Stimulated activated CD4-positive, alpha-beta T cell treated with anti-CD3 and anti-CD28 coated beads, Interleukin-1b, Interleukin-23, amount 100 ng/mL, for 1 hour (primary cell): Measurements from ENCODE around the gene ALOXE3.

Source experiments
- DNase-seq, 2 donors: peaks; one replicate each; pipeline ENCODE4 v3.0.0-alpha.2; 2020; ENCODE audit warnings: low read depth in 2 of 2

The ALOXE3 gene

GRCh38 chr17:8142158-8142886 is 24.0 kb upstream of the ALOXE3 start:
- DNase-seq = no peak

- DNase-seq = no peak
Observed at GRCh38 chr17:8141741-8142140, 23.4 kb upstream of the ALOXE3 start.

GRCh38 chr17:8141045-8141444 is 22.7 kb upstream of the ALOXE3 start:
- DNase-seq = no peak

- no peak for DNase-seq
Observed at GRCh38 chr17:8140065-8141029, 22.0 kb upstream of the ALOXE3 start.

- DNase-seq = peak; percentile 87 to 96
Observed at GRCh38 chr17:8138672-8139371, 20.5 kb upstream of the ALOXE3 start.

- DNase-seq = no peak
Observed at GRCh38 chr17:8138374-8138671, 20.0 kb upstream of the ALOXE3 start.

- no peak for DNase-seq
Observed at GRCh38 chr17:8137645-8138373, 19.5 kb upstream of the ALOXE3 start.

- no peak for DNase-seq
Observed at GRCh38 chr17:8133941-8134340, 15.6 kb upstream of the ALOXE3 start.

- DNase-seq = no peak
Observed at GRCh38 chr17:8133399-8133798, 15.1 kb upstream of the ALOXE3 start.

GRCh38 chr17:8131844-8132441 is 13.6 kb upstream of the ALOXE3 start:
- no peak for DNase-seq

- no peak for DNase-seq
Observed at GRCh38 chr17:8128125-8128784, 9.9 kb upstream of the ALOXE3 start.

GRCh38 chr17:8126491-8127066 is 8.3 kb upstream of the ALOXE3 start:
- DNase-seq = no peak

GRCh38 chr17:8125947-8126490 is 7.7 kb upstream of the ALOXE3 start:
- DNase-seq = no peak

- DNase-seq = peak; percentile 70 to 91
Observed at GRCh38 chr17:8125154-8125946, 7.0 kb upstream of the ALOXE3 start.

- no peak for DNase-seq
Observed at GRCh38 chr17:8124350-8125153, 6.2 kb upstream of the ALOXE3 start.

- DNase-seq = no peak
Observed at GRCh38 chr17:8123695-8124349, 5.5 kb upstream of the ALOXE3 start, which contains the start of gene HES7. Gene HES7, minus strand, starts transcription at chr17:8124106. Its CDS starts 22 bp downstream, at chr17:8124084.

- DNase-seq = no peak
Observed at GRCh38 chr17:8122924-8123694, 4.8 kb upstream of the ALOXE3 start.
